Vagina (tissue), 2 donors: Measurements from ENCODE around the gene IKBKE.

Experiments used
- CTCF ChIP-seq, 3 experiments: fragments of 450-650 bp in 2 of 3; fragments of 200-600 bp in 1 of 3; sonication (generic) in 1 of 3; IDR thresholded peaks; one replicate each; pipeline ENCODE4 v1.5.1; 2017 to 2019; ENCODE audit warnings: antibody characterized with exemption in 3 of 3, mild to moderate bottlenecking in 2 of 3, moderate library complexity in 2 of 3
- POLR2A ChIP-seq, 2 donors: fragments of 450-650 bp; IDR thresholded peaks; one replicate each; pipeline ENCODE4 v1.6.1; 2017; ENCODE audit warnings: antibody characterized with exemption in 2 of 2, mild to moderate bottlenecking in 2 of 2, moderate library complexity in 2 of 2
- POLR2AphosphoS5 ChIP-seq, 2 donors: sonication (generic); formaldehyde crosslinking; IDR thresholded peaks; one replicate each; pipeline ENCODE4 v1.9.0; 2017; ENCODE audit warnings: antibody characterized with exemption in 2 of 2, mild to moderate bottlenecking in 2 of 2, low read depth in 1 of 2; ENCODE audit not compliant: insufficient read depth in 1 of 2

- TF ChIP-seq CTCF (IDR thresholded peaks at IDR 0.05): no peak
- TF ChIP-seq POLR2A (IDR thresholded peaks at IDR 0.05): no peak
- no peak for TF ChIP-seq POLR2AphosphoS5 (IDR thresholded peaks at IDR 0.05; ENCODE audit: insufficient read depth in 1 of 2, low read depth in 1 of 2)
Measured at GRCh38 chr1:206506405-206507283, 36.4 kb downstream of the IKBKE start.
